ENCODE results near the gene TSC2. TPM values are rescaled to one million over a fixed set of nuclear protein-coding genes. Genes with fewer than 3 reads are reported as not detected.

TSC2 gene
- total and polyA plus RNA-seq, 9 of the 15 experiments (the other 6 are each of a cell fraction or from before 2014, with no cell fraction given) = 1.3 to 68.1 (median 16.6) TPM

- TF ChIP-seq MNT (conservative IDR thresholded peaks at IDR 0.05) = peak; percentile 80 to 91
- no peak for TF ChIP-seq ZC3H8 (IDR thresholded peaks at IDR 0.05)
- no peak for TF ChIP-seq NCOA1 (IDR thresholded peaks at IDR 0.05; ENCODE audit: low read depth)
- no peak for TF ChIP-seq SFPQ (IDR thresholded peaks at IDR 0.05; ENCODE audit: low read depth, low read length)
- TF ChIP-seq ZBTB26 (CRISPR knock-in tag; IDR thresholded peaks at IDR 0.05) = no peak
- no peak for TF ChIP-seq CHD2 (IDR thresholded peaks at IDR 0.05; ENCODE audit: low read depth, low read length)
- no peak for TF ChIP-seq ZNF764 (CRISPR knock-in tag; IDR thresholded peaks at IDR 0.05; ENCODE audit: low read depth)
- TF ChIP-seq CBX3 (IDR thresholded peaks at IDR 0.05; ENCODE audit: borderline replicate concordance in 1 of 2, low read length in 2 of 2) = peak in 1 of 2 experiments; percentile 52; a peak in 1 of 3 replicates
- no peak for TF ChIP-seq YBX1 (IDR thresholded peaks at IDR 0.05)
- no peak for TF ChIP-seq MCM3 (IDR thresholded peaks at IDR 0.05)
- no peak for TF ChIP-seq HNRNPH1 (optimal IDR thresholded peaks at IDR 0.05; ENCODE audit: low read depth, low read length)
- peak; percentile 57; the same call in 1 of the 2 replicates for TF ChIP-seq RNF2 (IDR thresholded peaks at IDR 0.05)
- TF ChIP-seq, protein P1, sequence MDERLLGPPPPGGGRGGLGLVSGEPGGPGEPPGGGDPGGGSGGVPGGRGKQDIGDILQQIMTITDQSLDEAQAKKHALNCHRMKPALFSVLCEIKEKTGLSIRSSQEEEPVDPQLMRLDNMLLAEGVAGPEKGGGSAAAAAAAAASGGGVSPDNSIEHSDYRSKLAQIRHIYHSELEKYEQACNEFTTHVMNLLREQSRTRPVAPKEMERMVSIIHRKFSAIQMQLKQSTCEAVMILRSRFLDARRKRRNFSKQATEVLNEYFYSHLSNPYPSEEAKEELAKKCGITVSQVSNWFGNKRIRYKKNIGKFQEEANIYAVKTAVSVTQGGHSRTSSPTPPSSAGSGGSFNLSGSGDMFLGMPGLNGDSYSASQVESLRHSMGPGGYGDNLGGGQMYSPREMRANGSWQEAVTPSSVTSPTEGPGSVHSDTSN (CRISPR knock-in tag; IDR thresholded peaks at IDR 0.05; ENCODE audit: low read depth) = no peak
- TF ChIP-seq, protein P1 (tag; conservative IDR thresholded peaks at IDR 0.05; ENCODE audit: low read depth) = peak; percentile 25; the same call in 1 of the 2 replicates
- TF ChIP-seq RBM15 (IDR thresholded peaks at IDR 0.05; ENCODE audit: insufficient read depth, low read length) = no peak
- TF ChIP-seq ZNF717 (CRISPR knock-in tag; IDR thresholded peaks at IDR 0.05) = no peak
- no peak for TF ChIP-seq CREBBP (IDR thresholded peaks at IDR 0.05; ENCODE audit: low read depth, low read length)
- no peak for TF ChIP-seq ZNF431 (CRISPR knock-in tag; IDR thresholded peaks at IDR 0.05)
- TF ChIP-seq PHF8 (IDR thresholded peaks at IDR 0.05; ENCODE audit: borderline replicate concordance, low read length) = no peak
- no peak for TF ChIP-seq GTF2E2 (tag; IDR thresholded peaks at IDR 0.05)
- TF ChIP-seq PHF21A (IDR thresholded peaks at IDR 0.05; ENCODE audit: borderline replicate concordance, low read depth) = no peak
These were observed 43.8 kb upstream of the TSC2 start (continued) for GRCh38 chr16:2003827-2004641.

All from K562 (cell line).